GM04504 (cell line): Measurements from ENCODE around the gene PLCH1.

Experiments used
- DNase-seq: peaks from one replicate; pipeline ENCODE4 v3.0.0-alpha.2; 2012; ENCODE audit warnings: low read depth

Gene PLCH1

GRCh38 chr3:155457591-155457990 is 287.3 kb downstream of the PLCH1 start:
- DNase-seq: no peak

DNA sequence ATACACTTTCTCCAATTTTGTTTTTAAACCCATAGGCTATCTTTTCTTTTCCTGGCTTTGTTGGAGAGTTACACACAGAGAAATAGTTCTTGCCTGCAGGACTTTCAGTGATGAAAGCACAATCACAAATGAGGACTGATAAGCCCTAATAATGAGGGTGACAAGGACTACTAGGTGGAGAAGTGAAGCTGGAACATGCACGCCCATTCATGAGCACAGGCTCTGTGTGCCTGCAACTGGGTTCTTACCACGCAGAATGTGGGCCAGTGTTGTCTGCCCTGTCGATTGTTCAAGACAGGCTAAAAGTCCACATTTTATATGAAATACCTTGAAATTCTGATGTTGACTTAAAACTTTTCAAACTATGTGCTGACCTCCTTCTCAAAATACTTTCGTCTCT is 289.1 kb downstream of the PLCH1 start:
- DNase-seq: no peak

GRCh38 chr3:155453512-155453911 is 291.4 kb downstream of the PLCH1 start:
- no peak for DNase-seq

DNA sequence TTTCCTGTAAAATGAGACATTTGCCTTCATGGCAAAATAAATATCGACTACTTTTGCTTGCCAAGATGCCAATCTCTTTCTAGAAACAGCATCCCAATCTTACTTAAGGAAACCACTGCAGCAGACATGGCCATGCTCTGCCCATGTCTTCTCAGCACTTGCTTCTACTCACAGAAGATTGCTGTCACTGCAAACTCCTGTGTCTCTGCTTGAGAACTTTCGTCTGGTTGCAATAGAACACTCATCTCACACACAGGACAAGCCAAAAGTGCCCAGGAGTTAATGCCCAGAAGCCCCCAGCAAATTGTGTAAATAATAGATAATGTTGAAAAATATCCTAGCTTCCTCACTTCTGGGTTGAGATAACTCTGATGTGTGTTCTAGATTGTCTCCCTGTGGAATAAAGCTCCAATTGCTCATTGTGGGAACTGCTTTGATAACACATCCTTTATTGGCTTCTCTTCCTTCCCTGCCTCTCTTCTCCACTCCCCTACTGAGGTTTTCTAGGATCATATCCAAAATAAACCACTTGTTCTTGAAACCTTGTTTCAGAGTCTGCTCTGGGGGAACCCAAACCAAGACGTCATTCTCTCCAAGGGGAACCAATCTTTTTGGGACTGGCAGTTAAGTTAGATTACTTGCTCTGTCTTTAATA is 295.1 kb downstream of the PLCH1 start:
- DNase-seq: no peak

DNA sequence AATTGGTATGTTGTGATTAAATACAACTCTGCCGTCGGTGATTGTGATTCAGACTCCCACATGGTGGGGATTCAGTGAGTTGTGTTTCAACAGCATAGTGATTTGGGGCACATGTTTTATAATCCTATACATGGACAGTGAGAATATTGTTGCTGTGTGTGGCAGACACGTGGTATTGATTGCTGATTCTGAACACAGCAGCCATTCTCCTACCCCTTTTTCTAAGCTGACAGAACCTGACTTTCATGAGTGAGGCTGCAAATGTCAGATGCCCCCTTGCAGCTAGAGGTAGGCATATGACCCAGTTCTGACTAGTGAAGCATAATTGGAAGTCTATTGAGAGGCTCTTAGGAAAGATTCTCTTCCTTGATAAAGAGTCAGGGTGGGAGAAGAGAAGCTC is 296.3 kb downstream of the PLCH1 start:
- no peak for DNase-seq

- no peak for DNase-seq
These were observed 298.5 kb downstream of the PLCH1 start for GRCh38 chr3:155446366-155446765.

DNA sequence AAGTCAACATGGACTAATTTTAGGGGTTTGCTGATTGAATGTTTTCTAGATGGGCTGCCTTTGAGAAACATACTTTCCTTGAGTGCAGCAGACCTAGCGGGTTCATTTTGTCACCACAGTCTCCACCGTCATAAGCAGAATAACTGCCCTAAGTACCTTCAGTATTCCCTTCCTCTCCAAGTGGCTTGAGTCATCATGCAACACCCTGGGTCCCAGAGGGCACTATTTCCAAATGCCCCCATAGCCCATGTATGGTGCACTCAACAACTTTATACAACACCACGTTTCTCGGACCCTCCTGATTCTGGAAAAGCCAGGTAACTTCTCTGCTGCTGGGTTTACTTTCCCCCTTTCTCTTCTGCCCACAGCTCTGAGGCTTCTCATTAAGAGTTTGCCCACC is 300.1 kb downstream of the PLCH1 start:
- DNase-seq: no peak

DNA sequence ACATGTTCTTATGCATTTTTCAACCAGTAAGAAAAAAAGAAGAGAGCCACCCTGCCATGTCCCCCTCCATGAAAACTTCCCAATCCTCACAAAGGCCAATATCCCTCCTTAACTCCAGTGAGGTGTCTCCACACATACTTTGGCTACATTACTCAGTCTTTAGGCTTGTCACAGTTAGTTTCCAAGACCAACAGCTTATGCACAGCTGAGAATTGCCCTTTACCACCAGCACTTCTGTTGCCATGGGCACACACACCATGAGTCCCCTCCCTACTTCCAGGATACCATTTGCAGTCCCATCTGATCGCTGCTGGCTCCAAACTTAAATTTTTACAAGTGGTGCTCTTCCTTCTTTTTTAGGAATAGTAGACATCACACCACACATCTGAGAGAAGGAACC is 301.1 kb downstream of the PLCH1 start:
- no peak for DNase-seq

DNA sequence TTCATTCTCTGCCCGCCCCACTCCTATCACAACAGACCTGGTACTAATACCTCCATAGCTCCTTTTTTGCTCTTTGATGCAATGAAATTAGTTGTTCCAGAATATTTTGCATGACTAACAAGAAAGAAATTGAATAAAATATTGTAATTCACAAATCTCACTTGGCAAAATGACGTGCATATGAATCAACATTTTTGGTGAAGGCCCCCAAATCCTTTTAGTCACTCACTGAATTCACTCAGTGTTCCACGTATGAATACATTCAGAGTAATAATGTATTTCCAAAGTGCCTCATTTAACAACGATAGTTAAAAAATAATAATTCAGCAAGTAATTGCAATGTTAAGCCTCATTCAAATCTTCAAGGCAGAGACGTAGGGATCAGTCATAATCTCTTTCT is 302.8 kb downstream of the PLCH1 start:
- no peak for DNase-seq

- no peak for DNase-seq
These were observed 303.4 kb downstream of the PLCH1 start for GRCh38 chr3:155441506-155441905.

DNA sequence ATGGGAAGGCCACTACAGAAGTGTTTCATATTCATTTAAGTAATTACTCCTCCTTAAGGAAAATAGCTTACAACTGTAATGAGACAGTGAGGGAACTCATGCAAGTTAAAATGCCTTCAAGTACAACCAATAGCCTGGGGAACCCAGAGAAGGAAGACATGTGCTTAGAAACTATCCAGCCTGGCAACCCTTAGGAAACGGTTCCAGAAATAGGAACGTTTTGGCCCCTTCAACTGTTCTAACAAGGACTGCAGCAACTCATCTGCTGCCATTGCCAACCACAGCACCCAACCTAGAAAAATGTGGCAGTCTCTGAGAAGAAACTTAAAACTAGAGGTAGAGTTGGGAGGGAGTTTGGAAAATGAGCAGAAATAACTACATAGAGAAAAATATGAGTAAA is 303.8 kb downstream of the PLCH1 start:
- no peak for DNase-seq

- no peak for DNase-seq
These were observed 309.1 kb downstream of the PLCH1 start for GRCh38 chr3:155435821-155436220.

DNA sequence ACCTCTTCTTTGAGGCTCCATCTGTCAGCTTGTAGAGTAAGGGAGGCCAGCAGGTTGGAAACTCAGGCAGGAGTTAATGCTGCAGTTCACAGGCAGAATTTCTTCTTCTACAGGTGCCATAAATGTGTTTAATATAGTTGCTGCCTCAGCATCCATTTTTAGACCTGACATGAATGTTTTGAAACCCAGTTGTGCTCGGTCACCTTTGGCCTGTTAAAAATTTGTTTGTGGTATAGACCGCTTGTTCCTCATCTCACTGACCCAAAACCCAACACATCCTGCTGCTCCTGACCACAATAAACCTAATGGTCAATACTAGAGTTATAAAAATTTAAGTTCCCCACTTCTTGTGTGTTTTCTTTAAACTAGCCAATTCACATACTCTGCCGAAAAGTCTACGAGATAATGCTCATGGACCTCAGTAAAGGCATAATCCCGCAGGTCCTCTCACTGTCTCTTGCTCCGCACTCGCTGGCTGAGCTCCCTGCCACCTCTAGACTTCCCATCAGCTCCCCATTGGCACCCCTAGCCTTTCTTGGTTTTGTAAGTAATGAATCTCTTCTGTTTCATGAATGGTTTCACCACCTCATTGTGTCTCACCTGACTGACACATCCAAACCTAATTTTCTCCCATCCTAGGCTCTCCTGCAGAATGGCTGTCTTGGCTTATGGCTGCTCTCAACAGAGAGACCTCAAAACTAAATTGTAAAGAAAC is 312.9 kb downstream of the PLCH1 start:
- DNase-seq: no peak

GRCh38 chr3:155428563-155428962 is 316.3 kb downstream of the PLCH1 start:
- peak; percentile 96 for DNase-seq

DNA sequence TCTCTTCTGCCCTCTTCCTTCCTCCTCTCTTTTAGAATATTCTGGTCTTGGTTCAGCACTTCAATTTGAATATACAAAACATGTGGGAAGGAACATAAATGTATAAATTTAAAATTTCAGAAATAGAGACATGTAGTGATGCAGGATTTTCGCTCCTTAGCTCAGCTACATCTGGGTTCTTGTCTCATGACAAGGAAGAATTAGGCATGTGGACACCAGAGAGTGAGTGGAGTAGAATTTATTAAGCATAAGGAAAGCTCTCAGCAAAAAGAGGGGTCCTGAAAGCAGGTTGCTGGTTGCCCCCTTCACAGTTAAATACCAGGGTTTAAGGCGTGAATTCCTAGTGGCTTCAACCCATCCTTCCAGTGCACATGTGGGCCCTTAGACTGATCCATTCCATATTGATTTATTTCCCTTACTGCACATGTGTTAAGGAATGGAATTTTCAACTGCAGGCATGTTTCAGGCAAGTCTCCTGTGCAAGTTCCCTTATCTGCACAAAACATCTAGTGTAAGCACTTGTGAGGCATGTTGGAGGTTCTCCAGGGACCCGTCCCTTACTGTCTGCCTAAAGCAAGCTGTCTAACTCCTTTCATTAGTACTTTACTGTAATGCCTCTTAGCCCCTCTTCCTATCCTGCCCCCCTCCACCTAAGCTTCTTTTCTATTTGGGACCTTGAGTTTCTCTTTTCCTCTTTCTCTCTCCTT is 318.2 kb downstream of the PLCH1 start:
- DNase-seq: no peak

- DNase-seq: no peak
These were observed 319.5 kb downstream of the PLCH1 start for GRCh38 chr3:155425396-155425795.

DNA sequence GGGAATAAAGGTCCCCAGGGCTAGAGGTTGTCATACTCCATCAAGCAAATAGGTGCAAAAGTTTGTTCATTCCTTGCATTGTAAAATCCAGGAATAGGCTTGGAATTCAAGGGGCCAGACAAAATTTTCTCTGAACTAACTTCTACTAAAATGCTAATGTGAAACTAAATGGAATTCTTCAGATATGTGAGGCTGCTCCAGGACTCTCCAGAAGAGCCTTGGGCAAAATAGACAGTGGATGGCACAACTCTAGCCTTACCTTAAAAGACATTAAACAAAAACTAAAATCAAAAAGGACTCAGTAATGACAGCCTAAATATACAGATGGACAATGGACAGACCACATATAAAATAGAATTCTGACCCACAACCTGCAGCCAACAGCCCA is 320.6 kb downstream of the PLCH1 start:
- no peak for DNase-seq

GRCh38 chr3:155423526-155424322 is 321.1 kb downstream of the PLCH1 start:
- DNase-seq: no peak

GRCh38 chr3:155420881-155421486 is 323.9 kb downstream of the PLCH1 start:
- DNase-seq: no peak

DNA sequence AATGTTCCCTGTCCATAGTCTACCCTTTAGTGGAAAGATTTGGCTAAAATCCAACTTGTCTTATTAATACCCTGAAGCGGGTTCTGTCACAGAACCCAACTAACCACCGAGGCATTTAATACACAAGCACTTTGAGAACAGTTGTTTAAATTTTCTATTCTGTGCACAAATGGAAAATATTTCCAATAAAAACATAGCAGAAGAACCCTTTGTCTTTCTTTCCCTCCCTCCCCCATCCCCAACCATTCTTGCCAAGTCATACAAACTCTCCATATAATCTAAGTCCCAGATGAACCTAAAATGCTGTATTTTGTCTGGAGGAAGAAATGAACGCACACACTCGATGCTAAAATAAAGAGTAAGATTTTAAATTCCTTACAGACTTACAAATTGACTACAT is 324.5 kb downstream of the PLCH1 start:
- DNase-seq: no peak

DNA sequence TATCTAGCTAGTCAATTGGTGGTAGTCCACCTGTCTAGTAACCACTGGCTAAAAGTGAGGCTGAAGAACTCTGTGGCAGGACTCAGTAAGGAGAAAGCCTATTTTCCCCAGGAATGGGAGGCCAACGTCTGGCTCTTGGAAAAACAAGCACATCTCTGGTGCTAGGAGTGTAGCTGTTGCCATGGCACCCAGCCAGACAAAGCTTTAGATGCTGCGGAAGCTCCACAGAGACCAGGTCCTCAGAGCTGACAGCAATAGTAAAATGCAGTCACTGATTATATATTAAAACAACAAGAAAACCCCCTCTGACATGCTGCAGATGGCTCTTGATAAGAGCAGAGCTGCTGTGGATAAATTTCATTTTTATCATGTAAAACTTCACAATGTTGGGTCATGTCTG is 326.5 kb downstream of the PLCH1 start:
- no peak for DNase-seq

GRCh38 chr3:155417119-155417517 is 327.8 kb downstream of the PLCH1 start:
- no peak for DNase-seq
